ENCODE data around the gene FALEC. TPM values are rescaled to one million over a fixed set of nuclear protein-coding genes. Genes with fewer than 3 reads are reported as not detected.
A peak's percentile ranks its signal among the peaks of the same experiment; 100 is the strongest.

The FALEC gene
- total and polyA plus RNA-seq, 9 of the 15 experiments (the other 6 are each of a cell fraction or from before 2014, with no cell fraction given), result 0.15 to 1.8 (median 0.53) TPM; not detected in 5

GRCh38 chr1:150561254-150561973 is 45.9 kb downstream of the FALEC start (continued):
- TF ChIP-seq ZNF766 (CRISPR knock-in tag; conservative IDR thresholded peaks at IDR 0.05), result peak; percentile 66; the same call in 1 of the 2 replicates
- no peak for TF ChIP-seq IFI16 (CRISPR knock-in tag; IDR thresholded peaks at IDR 0.05)
- no peak for TF ChIP-seq USF1 (CRISPR knock-in tag; IDR thresholded peaks at IDR 0.05)
- no peak for TF ChIP-seq CREM (IDR thresholded peaks at IDR 0.05; ENCODE audit: low read depth)
- no peak for TF ChIP-seq IRF2 (CRISPR knock-in tag; IDR thresholded peaks at IDR 0.05)
- TF ChIP-seq SMARCC2 (IDR thresholded peaks at IDR 0.05; ENCODE audit: low read depth), result no peak
- TF ChIP-seq CBX1 (IDR thresholded peaks at IDR 0.05; ENCODE audit: low read depth), result no peak
- TF ChIP-seq ZNF511 (CRISPR knock-in tag; IDR thresholded peaks at IDR 0.05), result no peak
- TF ChIP-seq NFATC3 (IDR thresholded peaks at IDR 0.05), result no peak
- TF ChIP-seq ZNF184 (CRISPR knock-in tag; IDR thresholded peaks at IDR 0.05), result no peak
- peak in 1 of 2 experiments; percentile 32; a peak in 2 of 4 replicates for TF ChIP-seq HDAC1 (IDR thresholded peaks at IDR 0.05)
- no peak for TF ChIP-seq ELK3 (CRISPR knock-in tag; IDR thresholded peaks at IDR 0.05)
- TF ChIP-seq ZNF764 (CRISPR knock-in tag; IDR thresholded peaks at IDR 0.05; ENCODE audit: low read depth), result no peak
- no peak for TF ChIP-seq HCFC1 (IDR thresholded peaks at IDR 0.05; ENCODE audit: low read depth, low read length)
- TF ChIP-seq ZBTB1 (CRISPR knock-in tag; IDR thresholded peaks at IDR 0.05; ENCODE audit: borderline replicate concordance, low read depth), result no peak; the same call in 1 of the 2 replicates
- no peak for TF ChIP-seq HMG20B (CRISPR knock-in tag; IDR thresholded peaks at IDR 0.05)
- TF ChIP-seq IRF9 (tag; IDR thresholded peaks at IDR 0.05), result no peak
- peak; percentile 64 for TF ChIP-seq SP1 (CRISPR knock-in tag; IDR thresholded peaks at IDR 0.05)
- no peak for TF ChIP-seq TAF9B (IDR thresholded peaks at IDR 0.05; ENCODE audit: partially characterized antibody)
- no peak for TF ChIP-seq MCM7 (IDR thresholded peaks at IDR 0.05)
- TF ChIP-seq DNMT1 (IDR thresholded peaks at IDR 0.05), result peak; percentile 87; the same call in 1 of the 2 replicates
- no peak for TF ChIP-seq ZNF408 (CRISPR knock-in tag; IDR thresholded peaks at IDR 0.05; ENCODE audit: low read depth)
- no peak for TF ChIP-seq ZNF165 (CRISPR knock-in tag; IDR thresholded peaks at IDR 0.05; ENCODE audit: borderline replicate concordance)
- no peak for TF ChIP-seq ZNF780A (CRISPR knock-in tag; IDR thresholded peaks at IDR 0.05)
- TF ChIP-seq ZNF263 (CRISPR knock-in tag; IDR thresholded peaks at IDR 0.05; ENCODE audit: borderline replicate concordance), result peak; percentile 83
- no peak for TF ChIP-seq ZNF311 (CRISPR knock-in tag; IDR thresholded peaks at IDR 0.05)
- no peak for TF ChIP-seq WHSC1 (IDR thresholded peaks at IDR 0.05; ENCODE audit: low read length)

Data from K562 (cell line).